K562 (cell line): Measurements from ENCODE around the gene RAI14. TPM values are rescaled to one million over a fixed set of nuclear protein-coding genes. Genes with fewer than 3 reads are reported as not detected.
A peak's percentile ranks its signal among the peaks of the same experiment; 100 is the strongest.

ENCODE experiments used
- ATAC-seq: fragments of 200-7000 bp; cut with Tn5 transposase; 3 replicates; pipeline ENCODE4 v1.9.1; 2020; ENCODE audit warnings: moderate library complexity
- BruUV-seq: library from RNA; stranded (reverse); fragments of 400-500 nt; replicated peaks from 2 replicates; lab custom pipeline; 2021; lab: Mats Ljungman, UMichigan
- CTCF ChIA-PET: fragments of 300-600 bp; formaldehyde crosslinking; extraction: SDS; loops from one replicate; lab custom pipeline; 2021; ENCODE audit warnings: low intra/inter-chr PET ratio; lab: Yijun Ruan, JAX
- POLR2A ChIA-PET: fragments of 300-600, 350-650 bp; sonication (Branson Sonifier 250); formaldehyde crosslinking; extraction: SDS; loops from one replicate; lab custom pipeline; 2021; ENCODE audit warnings: antibody characterized with exemption, inconsistent platforms; lab: Yijun Ruan, JAX
- DNase-seq, 4 experiments: peaks; one replicate each; pipeline versions ENCODE4 v3.0.0 to v3.0.0-alpha.2; 2011 to 2018; ENCODE audit warnings: low spot score in 3 of 4, mixed read lengths in 3 of 4; ENCODE audit errors: extremely low read depth in 1 of 4
- FAIRE-seq: peaks from 2 replicates; lab custom pipeline; 2011; peaks lifted over from hg19 to GRCh38; lab: Jason Lieb, UNC
- H2AFZ ChIP-seq: 2 replicates; pipeline ENCODE4 v1.6.0; 2011; ENCODE audit warnings: low read depth, low read length, control low read depth, inconsistent platforms
- H3K27ac ChIP-seq: fragments of 200-600 bp; 3 replicates; pipeline ENCODE4 v1.8.0; 2011; ENCODE audit warnings: low read depth, mild to moderate bottlenecking, control low read depth, inconsistent platforms, low read length, moderate library complexity, mixed read lengths; ENCODE audit errors: extremely low read depth
- H3K27me3 ChIP-seq, 2 experiments: fragments of 300-600 bp in 1 of 2; 2 replicates in 1 of 2; 3 replicates in 1 of 2; pipeline versions ENCODE4 v1.6.0 to v1.8.0; 2011; ENCODE audit warnings: inconsistent platforms in 2 of 2, low read length in 2 of 2, mild to moderate bottlenecking in 1 of 2, mixed read lengths in 1 of 2, moderate library complexity in 1 of 2; ENCODE audit not compliant: control insufficient read depth in 2 of 2, insufficient read depth in 2 of 2
- H3K36me3 ChIP-seq: fragments of 300-600 bp; 3 replicates; pipeline ENCODE4 v1.8.0; 2011; ENCODE audit warnings: mild to moderate bottlenecking, low read length, inconsistent platforms; ENCODE audit not compliant: control insufficient read depth, insufficient read depth
- H3K4me1 ChIP-seq, 2 experiments: fragments of 200-600 bp in 1 of 2; replicated peaks in 1 of 2; 2 replicates in 1 of 2; 3 replicates in 1 of 2; pipeline versions ENCODE4 v1.5.1 to v1.8.0; 2011; ENCODE audit warnings: inconsistent platforms in 2 of 2, low read length in 2 of 2, mild to moderate bottlenecking in 1 of 2, mixed read lengths in 1 of 2, moderate library complexity in 1 of 2; ENCODE audit not compliant: control insufficient read depth in 2 of 2, insufficient read depth in 2 of 2
- H3K4me2 ChIP-seq: 2 replicates; pipeline ENCODE4 v1.6.1; 2011; ENCODE audit warnings: low read length, control low read depth, inconsistent platforms, mixed read lengths; ENCODE audit not compliant: insufficient read depth
- H3K4me3 ChIP-seq: fragments of 200-600 bp; sonication (generic), shearing (Covaris generic); 2 replicates; pipeline ENCODE4 v1.5.1; 2016; ENCODE audit warnings: control low read depth, inconsistent platforms
- H3K79me2 ChIP-seq: fragments of 200-600 bp; 3 replicates; pipeline ENCODE4 v1.8.0; 2011; ENCODE audit warnings: low read length, inconsistent platforms; ENCODE audit not compliant: control insufficient read depth, insufficient read depth
- H3K9ac ChIP-seq, 2 experiments: 2 replicates each; pipeline versions ENCODE4 v1.6.0 to v1.6.1; 2011; ENCODE audit warnings: low read depth in 2 of 2, low read length in 2 of 2, control low read depth in 1 of 2, inconsistent platforms in 1 of 2, mild to moderate bottlenecking in 1 of 2, mixed read lengths in 1 of 2; ENCODE audit not compliant: insufficient read depth in 1 of 2
- H3K9me1 ChIP-seq: one replicate; pipeline ENCODE4 v1.6.0; 2011; ENCODE audit warnings: inconsistent platforms, mild to moderate bottlenecking, low read length, moderate library complexity; ENCODE audit not compliant: control insufficient read depth, insufficient read depth
- H3K9me3 ChIP-seq: replicated peaks from 2 replicates; pipeline ENCODE4 v1.5.1; 2011; ENCODE audit warnings: low read depth, low read length, inconsistent platforms; ENCODE audit not compliant: control insufficient read depth, insufficient read depth
- H4K20me1 ChIP-seq: replicated peaks from 2 replicates; pipeline ENCODE4 v1.6.1; 2011; ENCODE audit warnings: low read length, inconsistent platforms, mixed read lengths; ENCODE audit not compliant: control insufficient read depth, insufficient read depth
- ARID2 ChIP-seq: fragments of 450-650 bp; IDR thresholded peaks from 2 replicates; pipeline ENCODE4 v1.6.1; 2017; ENCODE audit warnings: antibody characterized with exemption, mild to moderate bottlenecking
- BRD9 ChIP-seq: fragments of 450-650 bp; IDR thresholded peaks from 2 replicates; pipeline ENCODE4 v1.6.1; 2018; ENCODE audit warnings: low read depth; ENCODE audit not compliant: partially characterized antibody
- CEBPB ChIP-seq: fragments of 450-650 bp; IDR thresholded peaks from 2 replicates; pipeline ENCODE4 v1.6.1; 2016; ENCODE audit warnings: missing genetic modification characterization, missing compliant biosample characterization
- CEBPG ChIP-seq, 3 experiments: fragments of 200-800 bp in 1 of 3; sonication (Bioruptor generic) in 1 of 3; sonication (generic) in 1 of 3; formaldehyde crosslinking in 1 of 3; IDR thresholded peaks in 2 of 3; conservative IDR thresholded peaks in 1 of 3; 2 replicates each; pipeline versions ENCODE4 v1.6.1 to v1.8.0; 2016 to 2022; ENCODE audit warnings: missing compliant biosample characterization in 2 of 3, missing genetic modification characterization in 2 of 3, mild to moderate bottlenecking in 1 of 3, missing genetic modification reagents in 1 of 3
- EP300 ChIP-seq: IDR thresholded peaks from 2 replicates; pipeline ENCODE4 v1.6.1; 2012; ENCODE audit warnings: low read length, improper control_type of control experiment
- GTF2B ChIP-seq: IDR thresholded peaks from 2 replicates; pipeline ENCODE4 v1.6.1; 2011; ENCODE audit not compliant: insufficient read length; ENCODE audit errors: extremely low read depth
- HSF4 ChIP-seq: fragments of 250-450 bp; sonication (Bioruptor Pico); IDR thresholded peaks from 2 replicates; pipeline ENCODE4 v2.1.2; 2022; ENCODE audit warnings: mild to moderate bottlenecking, moderate library complexity, borderline replicate concordance
- ILF3 ChIP-seq: fragments of 450-650 bp; IDR thresholded peaks from 2 replicates; pipeline ENCODE4 v1.6.1; 2018; ENCODE audit warnings: antibody characterized with exemption, mild to moderate bottlenecking, moderate library complexity, borderline replicate concordance
- MBD2 ChIP-seq: sonication (generic); IDR thresholded peaks from 2 replicates; pipeline ENCODE4 v1.6.1; 2016; ENCODE audit warnings: low read depth, borderline replicate concordance
- PREB ChIP-seq: sonication (generic); formaldehyde crosslinking; IDR thresholded peaks from 2 replicates; pipeline ENCODE4 v1.8.1; 2023; ENCODE audit warnings: mild to moderate bottlenecking, missing genetic modification reagents
- SIX5 ChIP-seq, 2 experiments: IDR thresholded peaks; 2 replicates each; pipeline ENCODE4 v1.6.1; 2011; ENCODE audit warnings: low read length in 2 of 2, borderline replicate concordance in 1 of 2, low read depth in 1 of 2, mild to moderate bottlenecking in 1 of 2, moderate library complexity in 1 of 2; ENCODE audit not compliant: insufficient read depth in 1 of 2
- YY1 ChIP-seq, 3 experiments: IDR thresholded peaks; 2 replicates each; pipeline ENCODE4 v1.6.1; 2011; ENCODE audit warnings: low read length in 2 of 3, mild to moderate bottlenecking in 2 of 3, moderate library complexity in 2 of 3, borderline replicate concordance in 1 of 3, control low read depth in 1 of 3, low read depth in 1 of 3; ENCODE audit not compliant: insufficient read depth in 3 of 3, insufficient replicate concordance in 2 of 3, control insufficient read depth in 1 of 3, insufficient read length in 1 of 3; ENCODE audit errors: extremely low read depth in 1 of 3
- ZNF24 ChIP-seq: fragments of 450-650 bp; IDR thresholded peaks from 2 replicates; pipeline ENCODE4 v1.6.1; 2016
- ZNF79 ChIP-seq: fragments of 250-450 bp; sonication (Bioruptor Pico); IDR thresholded peaks from 2 replicates; pipeline ENCODE4 v1.4.0; 2020; ENCODE audit warnings: low read depth, mild to moderate bottlenecking, moderate library complexity
- WGBS: fragments of 100-300 bp; shearing (Covaris generic); methylation state at CpG from one replicate; pipeline ENCODE4 v1.1.6; 2016; ENCODE audit warnings: low coverage, mixed read lengths; ENCODE audit not compliant: insufficient coverage; ENCODE audit errors: missing lambda C conversion rate; 5-methylcytosine and 5-hydroxymethylcytosine counted together
- in situ Hi-C: fragments of 300-500 bp; cut with MboI; formaldehyde crosslinking; loops from 4 replicates; pipeline ENCODE4 v1.15.0; 2018; ENCODE audit warnings: inconsistent platforms, mixed read lengths
- intact Hi-C: fragments of 100-400 bp; cut with micrococcal nuclease; formaldehyde crosslinking; loops from 2 replicates; pipeline ENCODE4 v1.14.2; 2022
- polyA plus RNA-seq, 8 experiments: library from polyadenylated mRNA; depleted of rRNA in 4 of 8; stranded (reverse) in 5 of 8; unstranded in 3 of 8; fragments of >200 nt; fragmentation: Nextera tagmentation in 2 of 8; fragmentation: Illumina TruSeq in 1 of 8; extraction: Ambion mirVana in 2 of 8; extraction: Trizol in 1 of 8; gene quantifications; 2 replicates each; pipeline versions ENCODE4 v1.2.1 to v1.2.3, GENCODE V29; 2011 to 2014; ENCODE audit warnings: inconsistent platforms in 1 of 8, missing spikeins in 1 of 8
- total RNA-seq, 7 experiments: library from RNA; depleted of rRNA in 6 of 7; stranded (reverse); fragments of >200 nt in 6 of 7; fragmentation: Illumina TruSeq in 2 of 7; extraction: Trizol in 2 of 7; gene quantifications; 2 replicates each; pipeline versions ENCODE4 v1.2.1 to v1.2.3, GENCODE V29; 2011 to 2021; ENCODE audit warnings: low replicate concordance in 1 of 7
- TF ChIP-seq, protein P1 (sequence below): fragments of 250-450 bp; sonication (Bioruptor Pico); IDR thresholded peaks from 2 replicates; pipeline ENCODE4 v1.4.0; 2020; ENCODE audit warnings: mild to moderate bottlenecking, moderate library complexity, borderline replicate concordance

Gene RAI14
- total and polyA plus RNA-seq, 9 of the 15 experiments (the other 6 are each of a cell fraction or from before 2014, with no cell fraction given): 11.3 to 82.5 (median 34.8) TPM

- whole genome bisulfite sequencing: 59% methylated on average over 4 of the region's 4 CpGs
- in situ Hi-C loops: no loop called here
- DNase-seq: no peak
- no TSS peak for BruUV-seq
- no peak for ATAC-seq
- H4K20me1 ChIP-seq: no peaks in the 10 kb centered on the region
- H3K36me3 ChIP-seq: peaks cover 18% of the 10 kb centered on the region; the same call in 2 of the 3 replicates
- no peaks in the 10 kb centered on the region for H3K27me3 ChIP-seq
- no peak overlapping the region for H3K27ac ChIP-seq
- H3K4me2 ChIP-seq: no peak overlapping the region
- ChIA-PET CTCF (no interaction called here), POLR2A (interaction anchor here (1.1 to 2.1 kb wide), 2 partner anchors 10 to 14 kb away, joined by 4 read pairs; no protein-coding TSS in a partner anchor)
- intact Hi-C loops: loop anchor here (10.0 kb wide), 1 partner anchor 279 kb away; no protein-coding TSS in a partner anchor
- no peak overlapping the region for H2AFZ ChIP-seq
- H3K4me1 ChIP-seq: no peaks in the 10 kb centered on the region
- peak; percentile 55 for FAIRE-seq
- H3K79me2 ChIP-seq: no peaks in the 10 kb centered on the region
- no peak for TF ChIP-seq SIX5 (IDR thresholded peaks at IDR 0.05; ENCODE audit: borderline replicate concordance in 1 of 2, insufficient read depth in 1 of 2, low read depth in 1 of 2, low read length in 2 of 2)
- TF ChIP-seq, protein P1, sequence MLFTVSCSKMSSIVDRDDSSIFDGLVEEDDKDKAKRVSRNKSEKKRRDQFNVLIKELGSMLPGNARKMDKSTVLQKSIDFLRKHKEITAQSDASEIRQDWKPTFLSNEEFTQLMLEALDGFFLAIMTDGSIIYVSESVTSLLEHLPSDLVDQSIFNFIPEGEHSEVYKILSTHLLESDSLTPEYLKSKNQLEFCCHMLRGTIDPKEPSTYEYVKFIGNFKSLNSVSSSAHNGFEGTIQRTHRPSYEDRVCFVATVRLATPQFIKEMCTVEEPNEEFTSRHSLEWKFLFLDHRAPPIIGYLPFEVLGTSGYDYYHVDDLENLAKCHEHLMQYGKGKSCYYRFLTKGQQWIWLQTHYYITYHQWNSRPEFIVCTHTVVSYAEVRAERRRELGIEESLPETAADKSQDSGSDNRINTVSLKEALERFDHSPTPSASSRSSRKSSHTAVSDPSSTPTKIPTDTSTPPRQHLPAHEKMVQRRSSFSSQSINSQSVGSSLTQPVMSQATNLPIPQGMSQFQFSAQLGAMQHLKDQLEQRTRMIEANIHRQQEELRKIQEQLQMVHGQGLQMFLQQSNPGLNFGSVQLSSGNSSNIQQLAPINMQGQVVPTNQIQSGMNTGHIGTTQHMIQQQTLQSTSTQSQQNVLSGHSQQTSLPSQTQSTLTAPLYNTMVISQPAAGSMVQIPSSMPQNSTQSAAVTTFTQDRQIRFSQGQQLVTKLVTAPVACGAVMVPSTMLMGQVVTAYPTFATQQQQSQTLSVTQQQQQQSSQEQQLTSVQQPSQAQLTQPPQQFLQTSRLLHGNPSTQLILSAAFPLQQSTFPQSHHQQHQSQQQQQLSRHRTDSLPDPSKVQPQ (CRISPR knock-in tag): no peak
- TF ChIP-seq PREB: no peak
- TF ChIP-seq HSF4 (CRISPR knock-in tag): no peak
- no peak for TF ChIP-seq YY1 (IDR thresholded peaks at IDR 0.05; ENCODE audit: borderline replicate concordance in 1 of 3, control insufficient read depth in 1 of 3, extremely low read depth in 1 of 3, insufficient read depth in 3 of 3, insufficient read length in 1 of 3, insufficient replicate concordance in 2 of 3, low read depth in 1 of 3, low read length in 2 of 3)
- no peak for TF ChIP-seq CEBPG (CRISPR knock-in tag; IDR thresholded peaks at IDR 0.05)
- TF ChIP-seq CEBPG (tag; conservative IDR thresholded peaks at IDR 0.05 in 1 of 2, IDR thresholded peaks at IDR 0.05 in 1 of 2): 0 out of 4 replicates have a peak, but pooled peaks of 1 of the 2 experiments have one; percentile 43
- TF ChIP-seq ZNF79: no peak
- TF ChIP-seq ILF3: no peak
- no peak for TF ChIP-seq MBD2
- TF ChIP-seq GTF2B: no peak
- no peak for TF ChIP-seq EP300
- no peak for TF ChIP-seq BRD9
- no peak for TF ChIP-seq ARID2
- peak; percentile 80 for TF ChIP-seq CEBPB (tag)
- TF ChIP-seq ZNF24: no peak
- no peak overlapping the region for H3K4me3 ChIP-seq
- no peak overlapping the region for H3K9ac ChIP-seq
- H3K9me3 ChIP-seq: no peaks in the 10 kb centered on the region
- H3K9me1 ChIP-seq: no peaks in the 10 kb centered on the region
Observed at GRCh38 chr5:34803974-34804732, 148.0 kb downstream of the RAI14 start.
